ENCODE measurements around the gene FAU. TPM values are rescaled to one million over a fixed set of nuclear protein-coding genes. Genes with fewer than 3 reads are reported as not detected.

The FAU gene
- total and polyA plus RNA-seq, 2 of the 13 experiments (the other 11 are each of a cell fraction or from before 2014, with no cell fraction given) = 374 to 869 TPM

DNA sequence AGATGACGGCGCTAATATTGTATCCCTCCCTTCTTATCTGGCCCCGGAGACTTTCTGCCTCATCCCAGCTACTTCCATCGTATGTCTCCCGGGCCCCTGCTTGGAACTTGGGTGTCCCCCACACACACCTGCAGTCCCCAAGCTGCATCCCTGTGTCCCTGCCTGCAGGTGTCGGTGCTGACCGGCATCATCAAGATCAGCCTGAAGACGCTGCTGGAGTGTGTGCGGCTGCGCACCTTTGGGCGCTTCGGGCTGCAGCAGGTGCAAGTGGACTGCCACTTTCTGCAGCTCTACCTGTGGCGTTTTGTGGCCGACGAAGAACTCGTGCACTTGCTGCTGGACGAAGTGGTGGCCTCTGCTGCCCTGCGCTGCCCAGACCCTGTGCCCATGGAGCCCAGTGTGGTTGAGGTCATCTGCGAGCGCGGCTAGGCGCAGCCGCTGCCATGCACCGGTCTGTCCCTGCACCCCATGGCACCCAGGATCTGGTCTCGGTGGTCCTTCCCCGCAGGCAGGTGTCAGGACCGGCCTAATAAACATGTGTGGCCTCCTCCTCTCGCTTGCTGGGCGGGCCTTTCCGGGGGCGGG lies 10.7 kb downstream of the FAU start (continued):
- TF ChIP-seq, protein P1, sequence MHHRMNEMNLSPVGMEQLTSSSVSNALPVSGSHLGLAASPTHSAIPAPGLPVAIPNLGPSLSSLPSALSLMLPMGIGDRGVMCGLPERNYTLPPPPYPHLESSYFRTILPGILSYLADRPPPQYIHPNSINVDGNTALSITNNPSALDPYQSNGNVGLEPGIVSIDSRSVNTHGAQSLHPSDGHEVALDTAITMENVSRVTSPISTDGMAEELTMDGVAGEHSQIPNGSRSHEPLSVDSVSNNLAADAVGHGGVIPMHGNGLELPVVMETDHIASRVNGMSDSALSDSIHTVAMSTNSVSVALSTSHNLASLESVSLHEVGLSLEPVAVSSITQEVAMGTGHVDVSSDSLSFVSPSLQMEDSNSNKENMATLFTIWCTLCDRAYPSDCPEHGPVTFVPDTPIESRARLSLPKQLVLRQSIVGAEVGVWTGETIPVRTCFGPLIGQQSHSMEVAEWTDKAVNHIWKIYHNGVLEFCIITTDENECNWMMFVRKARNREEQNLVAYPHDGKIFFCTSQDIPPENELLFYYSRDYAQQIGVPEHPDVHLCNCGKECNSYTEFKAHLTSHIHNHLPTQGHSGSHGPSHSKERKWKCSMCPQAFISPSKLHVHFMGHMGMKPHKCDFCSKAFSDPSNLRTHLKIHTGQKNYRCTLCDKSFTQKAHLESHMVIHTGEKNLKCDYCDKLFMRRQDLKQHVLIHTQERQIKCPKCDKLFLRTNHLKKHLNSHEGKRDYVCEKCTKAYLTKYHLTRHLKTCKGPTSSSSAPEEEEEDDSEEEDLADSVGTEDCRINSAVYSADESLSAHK (CRISPR knock-in tag; IDR thresholded peaks at IDR 0.05; ENCODE audit: borderline replicate concordance) = no peak
- TF ChIP-seq HMGA1 (CRISPR knock-in tag; conservative IDR thresholded peaks at IDR 0.05) = no peak
- 0 out of 2 replicates have a peak, but pooled peaks have one; percentile 6 for TF ChIP-seq THAP7 (CRISPR knock-in tag; IDR thresholded peaks at IDR 0.05)
- no peak for TF ChIP-seq ZNF354B (CRISPR knock-in tag; IDR thresholded peaks at IDR 0.05)
- TF ChIP-seq YEATS2 (CRISPR knock-in tag; IDR thresholded peaks at IDR 0.05; ENCODE audit: borderline replicate concordance) = no peak
- TF ChIP-seq, protein P2, sequence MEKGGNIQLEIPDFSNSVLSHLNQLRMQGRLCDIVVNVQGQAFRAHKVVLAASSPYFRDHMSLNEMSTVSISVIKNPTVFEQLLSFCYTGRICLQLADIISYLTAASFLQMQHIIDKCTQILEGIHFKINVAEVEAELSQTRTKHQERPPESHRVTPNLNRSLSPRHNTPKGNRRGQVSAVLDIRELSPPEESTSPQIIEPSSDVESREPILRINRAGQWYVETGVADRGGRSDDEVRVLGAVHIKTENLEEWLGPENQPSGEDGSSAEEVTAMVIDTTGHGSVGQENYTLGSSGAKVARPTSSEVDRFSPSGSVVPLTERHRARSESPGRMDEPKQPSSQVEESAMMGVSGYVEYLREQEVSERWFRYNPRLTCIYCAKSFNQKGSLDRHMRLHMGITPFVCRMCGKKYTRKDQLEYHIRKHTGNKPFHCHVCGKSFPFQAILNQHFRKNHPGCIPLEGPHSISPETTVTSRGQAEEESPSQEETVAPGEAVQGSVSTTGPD (CRISPR knock-in tag; IDR thresholded peaks at IDR 0.05) = no peak
- no peak for TF ChIP-seq ZNF678 (CRISPR knock-in tag; IDR thresholded peaks at IDR 0.05)
- TF ChIP-seq ETV5 (CRISPR knock-in tag; IDR thresholded peaks at IDR 0.05; ENCODE audit: borderline replicate concordance) = no peak
- no peak for TF ChIP-seq NFKBIZ (CRISPR knock-in tag; IDR thresholded peaks at IDR 0.05)
- no peak for TF ChIP-seq ZSCAN9 (CRISPR knock-in tag; IDR thresholded peaks at IDR 0.05; ENCODE audit: borderline replicate concordance)
- TF ChIP-seq, protein P3, sequence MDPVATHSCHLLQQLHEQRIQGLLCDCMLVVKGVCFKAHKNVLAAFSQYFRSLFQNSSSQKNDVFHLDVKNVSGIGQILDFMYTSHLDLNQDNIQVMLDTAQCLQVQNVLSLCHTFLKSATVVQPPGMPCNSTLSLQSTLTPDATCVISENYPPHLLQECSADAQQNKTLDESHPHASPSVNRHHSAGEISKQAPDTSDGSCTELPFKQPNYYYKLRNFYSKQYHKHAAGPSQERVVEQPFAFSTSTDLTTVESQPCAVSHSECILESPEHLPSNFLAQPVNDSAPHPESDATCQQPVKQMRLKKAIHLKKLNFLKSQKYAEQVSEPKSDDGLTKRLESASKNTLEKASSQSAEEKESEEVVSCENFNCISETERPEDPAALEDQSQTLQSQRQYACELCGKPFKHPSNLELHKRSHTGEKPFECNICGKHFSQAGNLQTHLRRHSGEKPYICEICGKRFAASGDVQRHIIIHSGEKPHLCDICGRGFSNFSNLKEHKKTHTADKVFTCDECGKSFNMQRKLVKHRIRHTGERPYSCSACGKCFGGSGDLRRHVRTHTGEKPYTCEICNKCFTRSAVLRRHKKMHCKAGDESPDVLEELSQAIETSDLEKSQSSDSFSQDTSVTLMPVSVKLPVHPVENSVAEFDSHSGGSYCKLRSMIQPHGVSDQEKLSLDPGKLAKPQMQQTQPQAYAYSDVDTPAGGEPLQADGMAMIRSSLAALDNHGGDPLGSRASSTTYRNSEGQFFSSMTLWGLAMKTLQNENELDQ (CRISPR knock-in tag; IDR thresholded peaks at IDR 0.05; ENCODE audit: borderline replicate concordance) = no peak
- peak; percentile 45; the same call in 1 of the 2 replicates for TF ChIP-seq ZNF709 (CRISPR knock-in tag; IDR thresholded peaks at IDR 0.05)
- TF ChIP-seq ELF1 (CRISPR knock-in tag; IDR thresholded peaks at IDR 0.05) = no peak
- TF ChIP-seq ZNF503 (CRISPR knock-in tag; IDR thresholded peaks at IDR 0.05) = no peak
- 0 out of 2 replicates have a peak, but pooled peaks have one; percentile 60 for TF ChIP-seq SMAD9 (CRISPR knock-in tag; IDR thresholded peaks at IDR 0.05)
- TF ChIP-seq THAP8 (CRISPR knock-in tag; IDR thresholded peaks at IDR 0.05; ENCODE audit: borderline replicate concordance) = 0 out of 2 replicates have a peak, but pooled peaks have one; percentile 13
- TF ChIP-seq NFRKB (IDR thresholded peaks at IDR 0.05) = no peak
- no peak for TF ChIP-seq PHF5A (CRISPR knock-in tag; IDR thresholded peaks at IDR 0.05; ENCODE audit: low read depth, unreplicated experiment)
- 0 out of 2 replicates have a peak, but pooled peaks have one; percentile 28 for TF ChIP-seq SNAPC5 (CRISPR knock-in tag; IDR thresholded peaks at IDR 0.05; ENCODE audit: borderline replicate concordance)

All from HepG2 (cell line).